ENCODE data around the gene OLFM1.

GRCh38 chr9:135079018-135079417 lies 8.4 kb upstream of the OLFM1 start:
- TF ChIP-seq CTCF (IDR thresholded peaks at IDR 0.05) (no peak), EZH2 (IDR thresholded peaks at IDR 0.05; ENCODE audit: borderline replicate concordance, insufficient read depth, low read depth, low read length, poor library complexity, severe bottlenecking) (no peak)
